GM06990 (cell line): ENCODE data around the gene P3H4.

Source experiments
- DNase-seq: peaks from one replicate; pipeline ENCODE4 v3.0.0-alpha.2; 2011; ENCODE audit not compliant: insufficient read length; ENCODE audit errors: extremely low read depth
- H3K27me3 ChIP-seq: replicated peaks from 2 replicates; pipeline ENCODE4 v1.6.0; 2011; ENCODE audit warnings: low read length; ENCODE audit not compliant: control insufficient read depth, insufficient read depth
- H3K36me3 ChIP-seq: 2 replicates; pipeline ENCODE4 v1.5.1; 2011; ENCODE audit warnings: low read length; ENCODE audit not compliant: control insufficient read depth, insufficient read depth
- H3K4me3 ChIP-seq: replicated peaks from 2 replicates; pipeline ENCODE4 v1.5.1; 2011; ENCODE audit warnings: low read depth, mild to moderate bottlenecking, control low read depth, low read length
- TF ChIP-seq, protein P1 (sequence below): IDR thresholded peaks from 2 replicates; pipeline ENCODE4 v1.5.1; 2011; ENCODE audit warnings: low read length, control low read depth, mild to moderate bottlenecking, inconsistent platforms; ENCODE audit not compliant: insufficient read depth, poor library complexity, severe bottlenecking

P3H4 gene

DNA sequence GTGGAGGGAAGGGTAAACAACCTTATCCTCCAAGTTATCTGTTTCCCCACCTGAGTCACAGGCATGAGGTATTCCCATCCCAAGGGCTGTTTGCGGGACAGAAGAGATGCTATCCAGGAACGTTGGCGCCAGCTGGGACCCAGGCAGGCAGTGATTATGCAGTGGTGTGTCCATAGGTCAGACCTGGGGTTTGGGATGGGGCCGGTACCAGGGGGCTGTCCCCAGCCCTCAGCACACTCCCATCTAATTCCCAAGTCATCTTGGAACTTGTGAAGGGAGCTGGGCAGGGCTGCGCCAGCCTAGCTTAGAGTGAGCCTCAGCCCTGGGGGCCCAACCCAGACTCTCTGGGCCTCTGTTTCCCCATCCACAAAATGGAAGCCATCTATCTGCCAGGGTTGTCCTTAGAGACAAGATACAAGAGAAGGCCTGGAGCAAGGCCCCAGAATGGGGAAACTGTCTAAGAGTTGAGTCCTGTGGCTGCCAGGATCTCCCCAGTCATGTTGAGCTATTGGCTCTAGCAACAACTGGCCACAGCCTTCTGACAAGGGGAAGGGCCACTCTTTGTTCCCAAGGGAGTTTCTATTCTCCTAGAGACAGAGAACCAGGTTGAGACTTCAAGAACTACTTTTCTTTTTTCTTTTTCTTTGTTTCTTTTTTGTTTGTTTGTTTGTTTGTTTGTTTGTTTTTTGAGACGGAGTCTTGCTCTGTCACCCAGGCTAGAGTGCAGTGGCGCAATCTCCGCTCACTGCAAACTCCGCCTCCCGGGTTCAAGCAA, 15.4 kb downstream of the P3H4 start:
- TF ChIP-seq, protein P1, sequence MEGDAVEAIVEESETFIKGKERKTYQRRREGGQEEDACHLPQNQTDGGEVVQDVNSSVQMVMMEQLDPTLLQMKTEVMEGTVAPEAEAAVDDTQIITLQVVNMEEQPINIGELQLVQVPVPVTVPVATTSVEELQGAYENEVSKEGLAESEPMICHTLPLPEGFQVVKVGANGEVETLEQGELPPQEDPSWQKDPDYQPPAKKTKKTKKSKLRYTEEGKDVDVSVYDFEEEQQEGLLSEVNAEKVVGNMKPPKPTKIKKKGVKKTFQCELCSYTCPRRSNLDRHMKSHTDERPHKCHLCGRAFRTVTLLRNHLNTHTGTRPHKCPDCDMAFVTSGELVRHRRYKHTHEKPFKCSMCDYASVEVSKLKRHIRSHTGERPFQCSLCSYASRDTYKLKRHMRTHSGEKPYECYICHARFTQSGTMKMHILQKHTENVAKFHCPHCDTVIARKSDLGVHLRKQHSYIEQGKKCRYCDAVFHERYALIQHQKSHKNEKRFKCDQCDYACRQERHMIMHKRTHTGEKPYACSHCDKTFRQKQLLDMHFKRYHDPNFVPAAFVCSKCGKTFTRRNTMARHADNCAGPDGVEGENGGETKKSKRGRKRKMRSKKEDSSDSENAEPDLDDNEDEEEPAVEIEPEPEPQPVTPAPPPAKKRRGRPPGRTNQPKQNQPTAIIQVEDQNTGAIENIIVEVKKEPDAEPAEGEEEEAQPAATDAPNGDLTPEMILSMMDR = no peak
- DNase-seq = no peak
- Histone ChIP-seq H3K4me3 (no peak overlapping the region), H3K36me3 (no peaks in the 10 kb centered on the region), H3K27me3 (no peaks in the 10 kb centered on the region)

- TF ChIP-seq, protein P1 = no peak
- DNase-seq = no peak
- no peaks in the 10 kb centered on the region for H3K27me3 ChIP-seq
- no peak overlapping the region for H3K4me3 ChIP-seq
- no peaks in the 10 kb centered on the region for H3K36me3 ChIP-seq
These were observed 17.2 kb downstream of the P3H4 start for GRCh38 chr17:41794540-41794975.

DNA sequence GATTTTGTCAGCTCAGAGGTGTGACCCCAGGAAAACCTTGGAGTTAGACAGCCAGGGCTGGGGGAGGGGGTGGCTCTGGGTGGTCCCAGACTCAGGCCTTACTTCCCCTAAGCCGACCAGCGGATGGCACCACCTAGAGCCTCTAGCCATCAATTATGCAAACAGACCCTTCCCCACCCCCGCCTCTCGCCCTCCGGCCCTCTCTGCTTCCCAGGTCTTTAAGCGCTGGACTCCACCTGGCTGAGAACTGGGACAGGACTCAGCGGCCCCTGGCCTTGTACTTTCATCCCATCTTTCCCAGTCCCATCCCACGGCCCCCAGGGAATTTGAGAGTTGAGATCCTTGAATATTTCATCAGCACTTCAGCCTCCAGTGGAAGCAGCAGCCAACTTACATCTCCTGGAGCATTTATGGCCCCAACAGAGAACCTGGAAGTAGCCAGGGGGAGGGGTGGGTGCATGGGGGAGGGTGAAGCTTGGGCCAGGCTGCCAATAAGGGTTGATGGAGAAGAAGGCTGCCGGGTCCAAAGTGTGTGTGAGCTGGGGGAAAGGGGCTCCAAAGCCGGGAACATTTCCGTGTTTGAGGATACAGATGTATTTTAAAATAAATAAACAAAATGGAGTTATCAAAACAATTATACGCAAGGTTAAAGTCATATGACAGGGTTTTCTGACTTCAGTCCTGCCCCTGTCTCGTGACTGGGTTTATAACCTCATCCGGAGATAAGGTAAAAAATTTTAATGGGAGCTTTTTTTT, 17.8 kb downstream of the P3H4 start:
- TF ChIP-seq, protein P1 = no peak
- no peak for DNase-seq
- Histone ChIP-seq H3K27me3 (no peaks in the 10 kb centered on the region), H3K4me3 (no peak overlapping the region), H3K36me3 (no peaks in the 10 kb centered on the region)

DNA sequence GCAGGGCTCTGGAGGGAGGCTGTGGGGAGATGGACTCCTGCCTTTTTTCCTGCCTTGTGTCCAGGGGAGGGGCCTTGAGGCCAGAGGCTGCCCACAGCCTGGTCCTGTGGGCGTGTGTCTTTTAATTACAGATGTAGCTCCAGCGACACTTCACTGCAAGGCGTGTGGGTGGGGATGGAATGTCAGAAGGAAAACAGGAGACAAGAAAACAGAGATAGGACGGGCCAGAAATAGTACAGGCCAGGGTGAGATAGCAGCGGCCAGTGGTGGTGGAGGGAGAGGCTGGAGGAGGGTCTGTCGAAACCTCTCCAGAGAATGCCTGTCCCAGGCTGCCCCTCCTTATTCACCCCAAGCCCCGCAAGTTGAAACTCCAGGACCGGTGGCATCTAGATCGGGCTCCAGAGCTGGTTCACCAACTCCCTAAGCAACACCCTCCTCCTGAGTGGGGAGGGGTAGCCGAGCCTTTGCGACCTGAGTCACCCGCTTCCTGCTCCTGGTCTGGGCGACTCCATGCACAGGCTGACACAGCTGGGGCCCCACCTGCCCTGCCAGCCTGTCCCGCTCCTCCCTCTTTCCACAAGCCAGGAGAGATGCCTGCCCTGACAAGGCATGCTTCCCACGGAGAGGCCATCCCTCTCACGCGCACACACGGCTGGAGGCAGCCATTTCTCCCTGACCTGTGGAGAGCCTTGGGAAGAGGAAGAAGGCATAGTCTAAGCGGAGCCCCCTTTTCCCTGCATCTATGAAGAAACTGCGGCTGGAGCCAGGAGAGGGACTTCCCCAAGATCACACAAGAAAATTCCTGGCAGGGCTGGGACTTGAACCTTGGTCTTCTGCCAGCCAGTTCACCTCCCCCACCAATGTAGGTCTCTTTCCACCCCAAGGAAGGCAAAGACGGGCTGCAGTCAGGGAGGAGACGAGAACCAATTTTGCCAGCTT, 18.6 kb downstream of the P3H4 start:
- Histone ChIP-seq H3K36me3 (no peaks in the 10 kb centered on the region), H3K4me3 (no peak overlapping the region), H3K27me3 (no peaks in the 10 kb centered on the region; the same call in 1 of the 2 replicates)
- DNase-seq = no peak
- TF ChIP-seq, protein P1 = no peak

DNA sequence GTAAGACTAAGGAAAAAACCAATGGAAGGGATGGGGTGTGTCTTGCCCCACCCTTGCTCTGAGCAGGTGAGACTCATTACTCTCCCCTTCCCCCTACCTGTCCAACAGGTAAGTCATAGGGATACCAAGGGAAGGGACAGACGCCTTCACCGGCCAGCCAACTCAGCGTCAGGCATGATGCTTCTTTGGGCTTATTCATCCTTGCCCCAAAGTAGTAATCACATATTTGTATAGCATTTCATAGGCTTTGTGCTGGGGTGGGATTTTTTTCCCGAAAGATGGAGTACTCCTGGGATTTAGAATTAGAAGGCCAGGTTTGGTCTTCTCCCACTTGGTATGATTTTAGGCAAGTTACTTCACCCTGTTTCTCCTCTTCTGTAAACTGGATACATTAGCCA, 24.7 kb downstream of the P3H4 start:
- Histone ChIP-seq H3K36me3 (no peaks in the 10 kb centered on the region), H3K4me3 (no peak overlapping the region), H3K27me3 (no peaks in the 10 kb centered on the region; the same call in 1 of the 2 replicates)
- TF ChIP-seq, protein P1 = no peak
- DNase-seq = no peak
